CD4-positive, CD25-positive, alpha-beta regulatory T cell (primary cell): Measurements from ENCODE around the gene CNPY1. TPM values are rescaled to one million over a fixed set of nuclear protein-coding genes. Genes with fewer than 3 reads are reported as not detected.
A peak's percentile ranks its signal among the peaks of the same experiment; 100 is the strongest.
"Not testable (repeated sequence)": the region's sequence is repeated elsewhere in the genome, so short reads cannot be mapped to it uniquely, and the experiment has no call there.

Source experiments
- ATAC-seq, 2 donors: fragments of 150-1000 bp; cut with Tn5 transposase; one replicate each; pipeline ENCODE4 v1.10.0; 2021; ENCODE audit warnings: low read depth in 2 of 2, moderate number of reproducible peaks in 2 of 2, moderate library complexity in 1 of 2
- DNase-seq, 3 donors: peaks; one replicate each; pipeline versions ENCODE4 v3.0.0 to v3.0.0-alpha.2; 2012 to 2022; ENCODE audit warnings: mixed read lengths in 1 of 3
- H3K27ac ChIP-seq: one replicate; pipeline ENCODE4 v1.7.0; 2013; ENCODE audit warnings: mild to moderate bottlenecking, low read length; ENCODE audit not compliant: insufficient read depth, poor library complexity, severe bottlenecking
- H3K27me3 ChIP-seq: one replicate; pipeline ENCODE4 v1.7.0; 2013; ENCODE audit warnings: low read length; ENCODE audit not compliant: control insufficient read depth, insufficient read depth
- H3K36me3 ChIP-seq: one replicate; pipeline ENCODE4 v1.7.0; 2013; ENCODE audit warnings: mild to moderate bottlenecking, low read length, moderate library complexity; ENCODE audit not compliant: control insufficient read depth, insufficient read depth
- H3K4me1 ChIP-seq: 2 replicates; pipeline ENCODE4 v1.7.0; 2013; ENCODE audit warnings: mild to moderate bottlenecking, low read length; ENCODE audit not compliant: insufficient read depth, control insufficient read depth, poor library complexity, severe bottlenecking
- H3K4me3 ChIP-seq: one replicate; pipeline ENCODE4 v1.7.0; 2013; ENCODE audit warnings: low read depth, mild to moderate bottlenecking, low read length, moderate library complexity
- H3K9me3 ChIP-seq, 2 experiments: 1 replicate in 1 of 2; 2 replicates in 1 of 2; pipeline ENCODE4 v1.7.0; 2013; ENCODE audit warnings: low read length in 2 of 2, mild to moderate bottlenecking in 1 of 2, moderate library complexity in 1 of 2; ENCODE audit not compliant: control insufficient read depth in 2 of 2
- H3K27ac Mint-ChIP-seq, 3 donors: one replicate each; pipeline ENCODE4 v1.8.0; 2020 to 2022; ENCODE audit warnings: mild to moderate bottlenecking in 3 of 3, mixed read lengths in 3 of 3, moderate library complexity in 2 of 3
- H3K27me3 Mint-ChIP-seq: one replicate; pipeline ENCODE4 v1.8.0; 2022; ENCODE audit warnings: mild to moderate bottlenecking, mixed read lengths
- H3K36me3 Mint-ChIP-seq: one replicate; pipeline ENCODE4 v1.8.0; 2020; ENCODE audit warnings: mixed read lengths
- H3K4me1 Mint-ChIP-seq, 4 donors: one replicate each; pipeline ENCODE4 v1.8.0; 2020 to 2022; ENCODE audit warnings: mixed read lengths in 4 of 4, mild to moderate bottlenecking in 1 of 4
- H3K4me3 Mint-ChIP-seq, 4 donors: one replicate each; pipeline ENCODE4 v1.8.0; 2020 to 2022; ENCODE audit warnings: mild to moderate bottlenecking in 4 of 4, mixed read lengths in 4 of 4, moderate library complexity in 3 of 4
- H3K9me3 Mint-ChIP-seq, 7 donors: one replicate each; pipeline ENCODE4 v1.8.0; 2020 to 2022; ENCODE audit warnings: mixed read lengths in 7 of 7, mild to moderate bottlenecking in 3 of 7, moderate library complexity in 2 of 7
- polyA plus RNA-seq, 4 donors: library from polyadenylated mRNA; unstranded; fragments of 300-500 nt; fragmentation: Illumina TruSeq; gene quantifications; one replicate each; pipeline ENCODE4 v1.2.3, GENCODE V29; 2021
- total RNA-seq: library from RNA; stranded (reverse); gene quantifications from one replicate; pipeline ENCODE4 v1.2.3, GENCODE V29; 2022

CNPY1 gene
- total and polyA plus RNA-seq, 5 donors from 2014 or later = not detected

DNA sequence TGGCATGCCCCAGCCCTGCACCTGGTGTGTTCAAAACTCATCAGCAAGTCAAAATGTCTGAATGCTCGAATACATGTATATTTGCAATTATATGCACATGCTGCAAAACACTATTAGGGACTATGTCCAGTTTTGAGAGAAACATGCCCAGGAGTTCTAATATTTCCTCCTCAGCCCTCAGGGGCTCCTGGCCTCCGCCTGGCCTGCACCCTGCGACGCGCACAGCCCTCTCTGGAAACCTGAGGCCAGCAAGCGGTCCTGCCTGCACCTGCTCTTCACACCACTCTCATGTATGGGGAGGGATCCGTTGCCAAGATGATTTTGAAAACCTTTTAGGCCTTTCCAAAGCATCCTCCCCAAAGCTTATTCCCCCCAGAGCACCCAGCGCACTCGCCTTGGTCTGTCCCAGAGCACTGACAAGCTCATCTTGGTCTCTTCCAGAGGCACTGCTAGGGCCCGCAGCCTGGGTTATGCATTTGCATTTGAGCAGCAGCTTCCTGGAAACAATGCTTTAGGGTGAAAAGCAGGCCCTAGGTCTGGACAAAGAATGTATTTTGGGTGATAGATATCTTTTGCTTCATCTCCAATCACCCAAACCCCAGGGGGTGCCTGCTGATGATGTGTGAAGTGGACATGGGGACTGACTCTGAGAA is 22.6 kb upstream of the CNPY1 start:
- no peaks in the 10 kb centered on the region for H3K4me1 ChIP-seq
- H3K36me3 Mint-ChIP-seq = no peaks in the 10 kb centered on the region
- no peak overlapping the region for H3K27ac Mint-ChIP-seq
- H3K4me3 ChIP-seq = no peak overlapping the region
- ATAC-seq (no peak), DNase-seq (no peak)
- H3K4me1 Mint-ChIP-seq = no peaks in the 10 kb centered on the region
- no peaks in the 10 kb centered on the region for H3K27me3 ChIP-seq
- H3K9me3 ChIP-seq = no peaks in the 10 kb centered on the region
- H3K27me3 Mint-ChIP-seq = no peaks in the 10 kb centered on the region
- H3K9me3 Mint-ChIP-seq = no peaks in the 10 kb centered on the region
- H3K4me3 Mint-ChIP-seq = no peak overlapping the region
- H3K27ac ChIP-seq = no peak overlapping the region
- H3K36me3 ChIP-seq = no peaks in the 10 kb centered on the region

DNA sequence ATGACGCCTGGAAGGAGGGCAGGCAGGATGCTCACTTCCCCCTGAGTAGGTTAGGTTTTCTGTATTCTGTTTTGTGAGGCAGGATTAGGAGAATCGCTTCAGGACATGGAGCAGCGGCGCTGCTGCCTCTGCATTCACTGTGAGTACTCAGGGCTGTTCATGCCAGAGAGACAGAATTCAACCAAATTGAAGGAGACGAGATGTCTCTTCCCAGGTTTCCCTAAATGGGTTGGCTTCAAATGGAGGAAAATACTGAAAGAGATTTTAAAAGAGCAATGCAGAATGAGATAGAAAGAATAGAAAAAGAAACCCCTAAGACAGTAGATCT is 21.9 kb upstream of the CNPY1 start:
- no peak for ATAC-seq
- H3K4me1 Mint-ChIP-seq = no peaks in the 10 kb centered on the region
- no peak overlapping the region for H3K4me3 Mint-ChIP-seq
- H3K9me3 Mint-ChIP-seq = no peaks in the 10 kb centered on the region
- DNase-seq = no peak
- Histone ChIP-seq H3K27me3 (no peaks in the 10 kb centered on the region), H3K4me1 (no peaks in the 10 kb centered on the region), H3K36me3 (no peaks in the 10 kb centered on the region), H3K4me3 (no peak overlapping the region), H3K9me3 (no peaks in the 10 kb centered on the region), H3K27ac (no peak overlapping the region)
- no peaks in the 10 kb centered on the region for H3K27me3 Mint-ChIP-seq
- no peaks in the 10 kb centered on the region for H3K36me3 Mint-ChIP-seq
- no peak overlapping the region for H3K27ac Mint-ChIP-seq

- Histone ChIP-seq H3K4me3 (no peak overlapping the region), H3K36me3 (no peaks in the 10 kb centered on the region), H3K4me1 (no peaks in the 10 kb centered on the region), H3K27me3 (no peaks in the 10 kb centered on the region), H3K9me3 (no peaks in the 10 kb centered on the region), H3K27ac (no peak overlapping the region)
- Mint-ChIP-seq H3K4me1 (no peaks in the 10 kb centered on the region), H3K27ac (no peak overlapping the region), H3K36me3 (no peaks in the 10 kb centered on the region), H3K9me3 (no peaks in the 10 kb centered on the region), H3K27me3 (no peaks in the 10 kb centered on the region), H3K4me3 (no peak overlapping the region)
- DNase-seq (no peak), ATAC-seq (no peak)
Observed at GRCh38 chr7:155567646-155568332, 21.4 kb upstream of the CNPY1 start.

GRCh38 chr7:155566011-155566836 is 19.9 kb upstream of the CNPY1 start:
- Histone ChIP-seq H3K36me3 (no peaks in the 10 kb centered on the region), H3K4me1 (no peaks in the 10 kb centered on the region), H3K4me3 (no peak overlapping the region), H3K27me3 (no peaks in the 10 kb centered on the region), H3K27ac (no peak overlapping the region), H3K9me3 (no peaks in the 10 kb centered on the region)
- Mint-ChIP-seq H3K4me1 (no peaks in the 10 kb centered on the region), H3K4me3 (no peak overlapping the region), H3K27me3 (peaks cover 4% of the 10 kb centered on the region), H3K36me3 (no peaks in the 10 kb centered on the region), H3K9me3 (no peaks in the 10 kb centered on the region), H3K27ac (no peak overlapping the region)
- no peak for ATAC-seq
- DNase-seq = no peak

DNA sequence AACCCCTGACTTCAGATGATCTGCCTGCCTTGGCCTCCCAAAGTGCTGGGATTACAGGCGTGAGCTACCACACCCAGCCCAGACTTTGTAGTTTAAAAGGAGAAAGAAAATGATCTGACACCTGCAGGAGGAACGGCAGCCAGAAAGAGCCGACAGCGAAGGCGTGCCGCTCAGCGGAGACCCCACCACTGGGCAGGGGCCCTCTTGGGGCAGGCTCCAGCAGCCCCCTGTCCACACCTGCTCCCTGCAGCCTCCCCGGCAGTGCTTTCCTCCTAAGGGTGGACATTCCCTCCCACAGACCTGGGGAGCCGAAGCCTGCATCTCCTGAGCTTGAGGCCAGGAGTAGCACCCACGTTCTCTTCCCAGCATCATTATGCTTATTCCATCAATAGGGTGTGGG is 19.2 kb upstream of the CNPY1 start:
- no peak for ATAC-seq
- no peaks in the 10 kb centered on the region for H3K9me3 Mint-ChIP-seq
- H3K4me1 Mint-ChIP-seq = no peaks in the 10 kb centered on the region
- no peak overlapping the region for H3K27ac Mint-ChIP-seq
- no peaks in the 10 kb centered on the region for H3K27me3 ChIP-seq
- H3K4me3 ChIP-seq = no peak overlapping the region
- no peak overlapping the region for H3K4me3 Mint-ChIP-seq
- H3K27me3 Mint-ChIP-seq = peaks cover 4% of the 10 kb centered on the region
- no peaks in the 10 kb centered on the region for H3K36me3 Mint-ChIP-seq
- no peaks in the 10 kb centered on the region for H3K9me3 ChIP-seq
- no peak for DNase-seq
- H3K4me1 ChIP-seq = no peaks in the 10 kb centered on the region
- H3K27ac ChIP-seq = no peak overlapping the region
- no peaks in the 10 kb centered on the region for H3K36me3 ChIP-seq

DNA sequence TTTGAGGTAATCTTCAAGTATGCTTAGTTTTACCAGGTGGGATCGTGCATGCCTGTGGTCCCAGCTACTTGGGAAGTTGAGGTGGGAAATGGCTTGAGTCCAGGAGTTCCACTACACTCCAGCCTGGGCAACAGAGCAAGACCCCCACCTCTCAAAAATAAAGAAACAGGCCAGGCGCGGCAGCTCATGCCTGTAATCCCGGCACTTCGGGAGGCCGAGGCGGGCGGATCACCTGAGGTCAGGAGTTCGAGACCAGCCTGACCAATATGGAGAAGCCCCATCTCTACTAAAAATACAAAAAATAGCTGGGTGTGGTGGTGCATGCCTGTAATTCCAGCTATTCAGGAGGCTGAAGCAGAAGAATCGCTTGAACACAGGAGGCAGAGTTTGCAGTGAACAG is 16.6 kb upstream of the CNPY1 start:
- H3K36me3 Mint-ChIP-seq, H3K27ac Mint-ChIP-seq, H3K27me3 ChIP-seq, H3K4me1 Mint-ChIP-seq, H3K9me3 ChIP-seq, H3K9me3 Mint-ChIP-seq, H3K4me3 ChIP-seq, H3K4me1 ChIP-seq, DNase-seq, H3K36me3 ChIP-seq, H3K4me3 Mint-ChIP-seq, ATAC-seq, H3K27ac ChIP-seq: not testable (repeated sequence)
- peaks cover 13% of the 10 kb centered on the region for H3K27me3 Mint-ChIP-seq

GRCh38 chr7:155562106-155562505 is 15.7 kb upstream of the CNPY1 start:
- H3K27ac Mint-ChIP-seq = peak overlapping the region in 1 of 3 donors; percentile 32
- no peaks in the 10 kb centered on the region for H3K36me3 Mint-ChIP-seq

More at GRCh38 chr7:155562106-155562505, 15.7 kb upstream of the CNPY1 start:
- ATAC-seq (no peak), DNase-seq (no peak)
- Histone ChIP-seq H3K36me3 (no peaks in the 10 kb centered on the region), H3K27ac (no peak overlapping the region), H3K4me1 (no peaks in the 10 kb centered on the region), H3K9me3 (no peaks in the 10 kb centered on the region), H3K27me3 (peaks cover 2% of the 10 kb centered on the region), H3K4me3 (no peak overlapping the region)
- Mint-ChIP-seq H3K4me3 (no peak overlapping the region), H3K4me1 (no peaks in the 10 kb centered on the region), H3K27me3 (peaks cover 13% of the 10 kb centered on the region), H3K9me3 (no peaks in the 10 kb centered on the region)
